H9 (cell line): Measurements from ENCODE around the gene LGALS7. TPM values are rescaled to one million over a fixed set of nuclear protein-coding genes. Genes with fewer than 3 reads are reported as not detected.

Source experiments
- DNase-seq: peaks from one replicate; pipeline ENCODE4 v3.0.0-alpha.2; 2017
- H2AFZ ChIP-seq: one replicate; pipeline ENCODE4 v1.6.1; 2013; ENCODE audit warnings: mild to moderate bottlenecking, low read length, control low read depth, moderate library complexity
- H2AK5ac ChIP-seq: 2 replicates; pipeline ENCODE4 v1.6.1; 2013; ENCODE audit warnings: low read length, control low read depth, mixed read lengths; ENCODE audit not compliant: insufficient read length
- H2BK120ac ChIP-seq: one replicate; pipeline ENCODE4 v1.6.1; 2013; ENCODE audit warnings: low read depth, mild to moderate bottlenecking, low read length, control low read depth, inconsistent platforms; ENCODE audit not compliant: poor library complexity, severe bottlenecking
- H2BK12ac ChIP-seq: 2 replicates; pipeline ENCODE4 v1.6.1; 2013; ENCODE audit warnings: low read length, control low read depth, mixed read lengths, low read depth; ENCODE audit not compliant: insufficient read length
- H2BK15ac ChIP-seq: 2 replicates; pipeline ENCODE4 v1.6.1; 2013; ENCODE audit warnings: low read depth, low read length, control low read depth
- H2BK20ac ChIP-seq: one replicate; pipeline ENCODE4 v1.6.1; 2013; ENCODE audit warnings: low read depth, mild to moderate bottlenecking, low read length, control low read depth, inconsistent platforms; ENCODE audit not compliant: poor library complexity, severe bottlenecking
- H2BK5ac ChIP-seq: 2 replicates; pipeline ENCODE4 v1.6.1; 2013; ENCODE audit warnings: low read length, control low read depth, mixed read lengths; ENCODE audit not compliant: insufficient read length
- H3K14ac ChIP-seq: 2 replicates; pipeline ENCODE4 v1.6.1; 2013; ENCODE audit warnings: low read length, control low read depth; ENCODE audit not compliant: insufficient read depth
- H3K18ac ChIP-seq: 2 replicates; pipeline ENCODE4 v1.6.1; 2013; ENCODE audit warnings: low read depth, mild to moderate bottlenecking, mixed read lengths, low read length, control low read depth; ENCODE audit not compliant: insufficient read length
- H3K23ac ChIP-seq: 2 replicates; pipeline ENCODE4 v1.6.1; 2013; ENCODE audit warnings: low read length, control low read depth, mixed read lengths, low read depth; ENCODE audit not compliant: insufficient read length
- H3K23me2 ChIP-seq: 2 replicates; pipeline ENCODE4 v1.6.1; 2013; ENCODE audit warnings: low read depth, mild to moderate bottlenecking, mixed read lengths, low read length, control low read depth; ENCODE audit not compliant: insufficient read length, poor library complexity, severe bottlenecking
- H3K27ac ChIP-seq: 2 replicates; pipeline ENCODE4 v1.5.1; 2013; ENCODE audit warnings: low read length, control low read depth, mixed read lengths, low read depth; ENCODE audit not compliant: insufficient read length
- H3K27me3 ChIP-seq: 2 replicates; pipeline ENCODE4 v1.6.1; 2013; ENCODE audit warnings: low read length, control low read depth, inconsistent platforms; ENCODE audit not compliant: insufficient read depth
- H3K4ac ChIP-seq: 2 replicates; pipeline ENCODE4 v1.6.1; 2013; ENCODE audit warnings: low read depth, mild to moderate bottlenecking, control low read depth, inconsistent platforms, low read length, moderate library complexity
- H3K4me1 ChIP-seq: 2 replicates; pipeline ENCODE4 v1.6.1; 2013; ENCODE audit warnings: low read length, control low read depth, inconsistent platforms; ENCODE audit not compliant: insufficient read depth
- H3K4me2 ChIP-seq: 2 replicates; pipeline ENCODE4 v1.6.1; 2013; ENCODE audit warnings: low read length, control low read depth, mixed read lengths; ENCODE audit not compliant: insufficient read length, insufficient read depth
- H3K56ac ChIP-seq: 2 replicates; pipeline ENCODE4 v1.6.1; 2013; ENCODE audit warnings: low read depth, mild to moderate bottlenecking, mixed read lengths, low read length, control low read depth; ENCODE audit not compliant: insufficient read length
- H3K79me1 ChIP-seq: 2 replicates; pipeline ENCODE4 v1.6.1; 2013; ENCODE audit warnings: low read depth, mild to moderate bottlenecking, moderate library complexity, low read length, control low read depth, inconsistent platforms; ENCODE audit not compliant: insufficient read depth, poor library complexity, severe bottlenecking
- H3K79me2 ChIP-seq: 2 replicates; pipeline ENCODE4 v1.6.1; 2013; ENCODE audit warnings: low read length, control low read depth, inconsistent platforms; ENCODE audit not compliant: insufficient read depth
- H3K9ac ChIP-seq: 2 replicates; pipeline ENCODE4 v1.6.1; 2013; ENCODE audit warnings: low read length, control low read depth, mixed read lengths; ENCODE audit not compliant: insufficient read length; ENCODE audit errors: extremely low read depth
- H3K9me3 ChIP-seq: one replicate; pipeline ENCODE4 v1.6.1; 2013; ENCODE audit warnings: low read depth, low read length, inconsistent platforms; ENCODE audit not compliant: control insufficient read depth
- H3T11ph ChIP-seq: one replicate; pipeline ENCODE4 v1.6.1; 2013; ENCODE audit warnings: mild to moderate bottlenecking, low read length, control low read depth, inconsistent platforms
- H4K20me1 ChIP-seq: one replicate; pipeline ENCODE4 v1.6.1; 2013; ENCODE audit not compliant: control insufficient read depth, insufficient read length, insufficient read depth
- H4K5ac ChIP-seq: 2 replicates; pipeline ENCODE4 v1.6.1; 2013; ENCODE audit warnings: low read depth, mild to moderate bottlenecking, mixed read lengths, low read length, control low read depth; ENCODE audit not compliant: insufficient read length
- H4K8ac ChIP-seq: replicated peaks from 2 replicates; pipeline ENCODE4 v1.6.1; 2013; ENCODE audit warnings: low read length, control low read depth, mixed read lengths, low read depth; ENCODE audit not compliant: insufficient read length
- H4K91ac ChIP-seq: 2 replicates; pipeline ENCODE4 v1.6.1; 2013; ENCODE audit warnings: low read depth, mild to moderate bottlenecking, moderate library complexity, mixed read lengths, low read length, control low read depth; ENCODE audit not compliant: insufficient read length
- H3K27ac Mint-ChIP-seq, 3 experiments: 2 replicates in 2 of 3; 3 replicates in 1 of 3; pipeline ENCODE4 v1.8.0; 2020 to 2021; ENCODE audit warnings: mixed read lengths in 3 of 3, mild to moderate bottlenecking in 1 of 3, moderate library complexity in 1 of 3
- H3K27me3 Mint-ChIP-seq: 2 replicates; pipeline ENCODE4 v1.8.0; 2021; ENCODE audit warnings: low read depth, mild to moderate bottlenecking, moderate library complexity, mixed read lengths
- H3K36me3 Mint-ChIP-seq, 3 experiments: 2 replicates in 2 of 3; 3 replicates in 1 of 3; pipeline ENCODE4 v1.8.0; 2020 to 2021; ENCODE audit warnings: low read depth in 3 of 3, mixed read lengths in 3 of 3; ENCODE audit not compliant: insufficient read depth in 1 of 3
- H3K4me1 Mint-ChIP-seq, 2 experiments: 2 replicates each; pipeline ENCODE4 v1.8.0; 2020; ENCODE audit warnings: mixed read lengths in 2 of 2
- H3K4me3 Mint-ChIP-seq, 2 experiments: 2 replicates in 1 of 2; 3 replicates in 1 of 2; pipeline ENCODE4 v1.8.0; 2020 to 2021; ENCODE audit warnings: mild to moderate bottlenecking in 2 of 2, mixed read lengths in 2 of 2, moderate library complexity in 1 of 2
- H3K9me3 Mint-ChIP-seq, 2 experiments: 2 replicates in 1 of 2; 3 replicates in 1 of 2; pipeline ENCODE4 v1.8.0; 2020; ENCODE audit warnings: mild to moderate bottlenecking in 2 of 2, mixed read lengths in 2 of 2, moderate library complexity in 1 of 2
- whole genome bisulfite sequencing: extraction: QIAGEN DNeasy Blood & Tissue Kit; methylation state at CpG from one replicate; pipeline ENCODE4 v1.1.7; 2013; ENCODE audit warnings: missing lambda C conversion rate, low lambda C conversion rate, mixed read lengths; ENCODE audit not compliant: insufficient read length; ENCODE audit errors: extremely low coverage; 5-methylcytosine and 5-hydroxymethylcytosine counted together
- total RNA-seq: library from RNA; stranded (reverse); gene quantifications from 2 replicates; pipeline ENCODE4 v1.2.1, GENCODE V29; 2021
- TF ChIP-seq, protein P1 (sequence below): fragments of 200-600 bp; sonication (generic); conservative IDR thresholded peaks from 3 replicates; pipeline ENCODE4 v1.8.0; 2021; ENCODE audit warnings: antibody characterized with exemption, mild to moderate bottlenecking

The LGALS7 gene
- total RNA-seq, 1 experiment from 2014 or later, result not detected

GRCh38 chr19:38809592-38810252, 36.4 kb upstream of the LGALS7 start:
- no peak overlapping the region for H3K27ac Mint-ChIP-seq

More at GRCh38 chr19:38809592-38810252, 36.4 kb upstream of the LGALS7 start:
- no peaks in the 10 kb centered on the region for H3K79me1 ChIP-seq
- H3K9me3 Mint-ChIP-seq, result peaks cover 0 to 3% of the 10 kb centered on the region in 2 experiments; a peak in 2 of 5 replicates
- TF ChIP-seq, protein P1, sequence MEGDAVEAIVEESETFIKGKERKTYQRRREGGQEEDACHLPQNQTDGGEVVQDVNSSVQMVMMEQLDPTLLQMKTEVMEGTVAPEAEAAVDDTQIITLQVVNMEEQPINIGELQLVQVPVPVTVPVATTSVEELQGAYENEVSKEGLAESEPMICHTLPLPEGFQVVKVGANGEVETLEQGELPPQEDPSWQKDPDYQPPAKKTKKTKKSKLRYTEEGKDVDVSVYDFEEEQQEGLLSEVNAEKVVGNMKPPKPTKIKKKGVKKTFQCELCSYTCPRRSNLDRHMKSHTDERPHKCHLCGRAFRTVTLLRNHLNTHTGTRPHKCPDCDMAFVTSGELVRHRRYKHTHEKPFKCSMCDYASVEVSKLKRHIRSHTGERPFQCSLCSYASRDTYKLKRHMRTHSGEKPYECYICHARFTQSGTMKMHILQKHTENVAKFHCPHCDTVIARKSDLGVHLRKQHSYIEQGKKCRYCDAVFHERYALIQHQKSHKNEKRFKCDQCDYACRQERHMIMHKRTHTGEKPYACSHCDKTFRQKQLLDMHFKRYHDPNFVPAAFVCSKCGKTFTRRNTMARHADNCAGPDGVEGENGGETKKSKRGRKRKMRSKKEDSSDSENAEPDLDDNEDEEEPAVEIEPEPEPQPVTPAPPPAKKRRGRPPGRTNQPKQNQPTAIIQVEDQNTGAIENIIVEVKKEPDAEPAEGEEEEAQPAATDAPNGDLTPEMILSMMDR, result no peak
- no peak overlapping the region for H3K56ac ChIP-seq
- WGBS, result no CpG with 5 or more reads among the region's 8 CpGs
- no peaks in the 10 kb centered on the region for H3K23me2 ChIP-seq
- no peak overlapping the region for H2BK15ac ChIP-seq
- H2BK120ac ChIP-seq, result no peak overlapping the region
- no peaks in the 10 kb centered on the region for H4K20me1 ChIP-seq
- no peak overlapping the region for H3K4me3 Mint-ChIP-seq
- no peaks in the 10 kb centered on the region for H3K9me3 ChIP-seq
- H2BK5ac ChIP-seq, result no peak overlapping the region
- H3K9ac ChIP-seq, result no peak overlapping the region
- no peak for DNase-seq
- no peak overlapping the region for H2BK20ac ChIP-seq
- H4K91ac ChIP-seq, result no peak overlapping the region
- H2BK12ac ChIP-seq, result no peak overlapping the region
- H3K27me3 Mint-ChIP-seq, result peaks cover 5% of the 10 kb centered on the region
- H3K4ac ChIP-seq, result no peak overlapping the region
- H3K4me2 ChIP-seq, result no peak overlapping the region
- no peaks in the 10 kb centered on the region for H3K4me1 ChIP-seq
- no peak overlapping the region for H2AK5ac ChIP-seq
- H3K4me1 Mint-ChIP-seq, result peaks cover 0 to 3% of the 10 kb centered on the region in 2 experiments; a peak in 1 of 4 replicates
- no peak overlapping the region for H3K18ac ChIP-seq
- no peak overlapping the region for H3K14ac ChIP-seq
- H4K5ac ChIP-seq, result no peak overlapping the region
- H3K27me3 ChIP-seq, result no peaks in the 10 kb centered on the region
- no peak overlapping the region for H3K27ac ChIP-seq
- no peak overlapping the region for H2AFZ ChIP-seq
- no peak overlapping the region for H3T11ph ChIP-seq
- H3K36me3 Mint-ChIP-seq, result peaks cover 0 to 5% (median 2%) of the 10 kb centered on the region in 3 experiments; a peak in 3 of 7 replicates
- no peak overlapping the region for H4K8ac ChIP-seq
- H3K23ac ChIP-seq, result no peak overlapping the region
- H3K79me2 ChIP-seq, result no peaks in the 10 kb centered on the region
